Measurements from ENCODE around the gene PDE4D. TPM values are rescaled to one million over a fixed set of nuclear protein-coding genes. Genes with fewer than 3 reads are reported as not detected.

Gene PDE4D
- 10 to 100 TPM in 4 of 6 donors, 1 to 10 TPM in 2; 4.1 to 20.0 (median 12.9) TPM for polyA plus RNA-seq (ENCODE audit: low read depth in 6 of 6)

- Mint-ChIP-seq H3K27me3 (peaks cover 53 to 67% (median 65%) of the 10 kb centered on the region in 3 donors), H3K9me3 (peaks cover 0 to 4% (median 0%) of the 10 kb centered on the region in 7 donors), H3K27ac (peak within 1 kb of the TSS in 2 of 6 donors; percentile 3 to 83), H3K36me3 (peaks cover 0 to 16% of the 10 kb centered on the region in 2 donors), H3K4me1 (peaks cover 12 to 26% (median 14%) of the 10 kb centered on the region in 3 donors), H3K4me3 (peak within 1 kb of the TSS in 7 of 8 donors; percentile 44 to 82 (median 73))
- peak; percentile 6 for DNase-seq
- ATAC-seq (ENCODE audit: low read depth in 2 of 2) = peak; percentile 38 to 63
Measured at GRCh38 chr5:59893429-59894227, at the start of gene PDE4D. Gene PDE4D (minus strand): TSS chr5:59893726.

- no peaks in the 10 kb centered on the region for H3K27me3 Mint-ChIP-seq
- H3K36me3 Mint-ChIP-seq = peaks cover 5 to 8% of the 10 kb centered on the region in 2 donors
- H3K4me3 Mint-ChIP-seq = no peak overlapping the region
- no peak for DNase-seq
- H3K27ac Mint-ChIP-seq = no peak overlapping the region
- ATAC-seq (ENCODE audit: low read depth in 2 of 2) = no peak
- peaks cover 0 to 7% (median 4%) of the 10 kb centered on the region in 7 donors for H3K9me3 Mint-ChIP-seq
- no peaks in the 10 kb centered on the region for H3K4me1 Mint-ChIP-seq
Measured at GRCh38 chr5:59937633-59938032, 44.1 kb upstream of the PDE4D start.

DNA sequence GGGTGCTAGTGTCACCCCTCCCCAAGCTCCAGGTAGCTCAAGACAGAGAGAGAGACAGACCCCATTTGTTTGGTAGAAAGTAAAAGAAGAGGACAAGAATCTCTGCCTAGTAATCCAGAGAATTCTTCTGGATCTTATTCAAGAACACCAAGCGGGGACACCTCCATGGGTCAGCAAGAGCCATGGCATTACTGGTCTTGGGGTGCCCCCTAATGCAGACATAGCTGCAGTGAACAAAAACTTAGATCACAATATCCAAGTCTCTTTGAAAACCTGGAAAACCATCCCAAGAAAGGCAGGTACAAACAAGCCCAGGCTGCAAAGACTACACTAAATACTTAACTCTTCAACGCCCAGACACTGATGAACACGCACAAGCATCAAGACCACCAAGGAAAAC lies 29.9 kb upstream of the PDE4D start:
- ATAC-seq (ENCODE audit: low read depth in 2 of 2) (no peak), DNase-seq (no peak)
- Mint-ChIP-seq H3K4me1 (no peaks in the 10 kb centered on the region), H3K36me3 (peaks cover 0 to 7% of the 10 kb centered on the region in 2 donors), H3K27me3 (no peaks in the 10 kb centered on the region), H3K27ac (no peak overlapping the region), H3K4me3 (no peak overlapping the region), H3K9me3 (no peaks in the 10 kb centered on the region)

DNA sequence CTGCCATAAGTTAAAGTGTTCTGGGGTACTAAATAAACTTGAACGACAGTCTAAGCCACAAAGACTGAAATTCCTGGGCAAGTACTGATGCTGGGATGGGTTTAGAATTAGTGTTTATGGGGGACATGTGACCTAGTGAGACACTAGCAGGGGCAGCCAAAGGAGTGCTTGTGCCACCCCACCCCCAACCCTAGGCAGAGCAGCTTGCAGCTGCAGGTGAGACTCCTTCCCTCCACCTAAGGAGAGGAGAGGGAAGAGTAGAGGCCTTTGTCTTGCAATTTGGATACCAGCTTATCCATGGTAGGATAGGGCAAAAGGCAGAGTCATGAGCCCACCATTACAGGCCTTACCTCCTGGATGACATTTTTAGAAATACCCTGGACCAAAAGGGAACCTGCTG lies 28.7 kb upstream of the PDE4D start:
- Mint-ChIP-seq H3K4me3 (no peak overlapping the region), H3K27ac (no peak overlapping the region), H3K9me3 (no peaks in the 10 kb centered on the region), H3K27me3 (no peaks in the 10 kb centered on the region), H3K36me3 (peaks cover 0 to 7% of the 10 kb centered on the region in 2 donors), H3K4me1 (no peaks in the 10 kb centered on the region)
- no peak for DNase-seq
- no peak for ATAC-seq (ENCODE audit: low read depth in 2 of 2)

GRCh38 chr5:59921816-59922215 lies 28.3 kb upstream of the PDE4D start:
- DNase-seq = no peak
- ATAC-seq (ENCODE audit: low read depth in 2 of 2) = no peak
- Mint-ChIP-seq H3K36me3 (peaks cover 0 to 7% of the 10 kb centered on the region in 2 donors), H3K9me3 (no peaks in the 10 kb centered on the region), H3K27me3 (no peaks in the 10 kb centered on the region), H3K27ac (no peak overlapping the region), H3K4me3 (no peak overlapping the region), H3K4me1 (no peaks in the 10 kb centered on the region)

DNA sequence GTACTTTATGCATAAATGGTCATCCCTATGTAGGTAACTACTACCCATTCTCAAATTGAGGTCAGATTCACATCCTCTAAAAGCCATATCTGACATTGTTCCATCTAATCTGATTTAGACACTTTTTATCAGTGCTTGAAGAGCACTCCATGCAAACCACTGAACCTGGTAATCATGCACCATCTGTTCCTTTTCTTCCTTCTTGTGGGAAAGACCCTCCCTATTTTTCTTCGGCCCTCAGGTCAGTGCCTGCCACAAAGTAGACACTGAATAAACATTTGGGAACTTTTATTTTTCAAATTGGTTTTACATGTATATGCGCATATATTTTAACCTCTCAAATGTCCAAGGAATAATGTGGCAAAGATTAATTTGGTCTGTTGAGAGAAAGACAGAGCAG lies 26.0 kb upstream of the PDE4D start:
- H3K4me3 Mint-ChIP-seq = no peak overlapping the region
- no peak for DNase-seq
- peaks cover 0 to 3% (median 0%) of the 10 kb centered on the region in 7 donors for H3K9me3 Mint-ChIP-seq
- no peak overlapping the region for H3K27ac Mint-ChIP-seq
- no peaks in the 10 kb centered on the region for H3K27me3 Mint-ChIP-seq
- peaks cover 0 to 7% of the 10 kb centered on the region in 2 donors for H3K36me3 Mint-ChIP-seq
- H3K4me1 Mint-ChIP-seq = no peaks in the 10 kb centered on the region
- ATAC-seq (ENCODE audit: low read depth in 2 of 2) = no peak

GRCh38 chr5:59917121-59917520 lies 23.6 kb upstream of the PDE4D start:
- Mint-ChIP-seq H3K9me3 (peaks cover 0 to 5% (median 0%) of the 10 kb centered on the region in 7 donors), H3K27ac (no peak overlapping the region), H3K4me3 (no peak overlapping the region), H3K4me1 (no peaks in the 10 kb centered on the region), H3K36me3 (peaks cover 0 to 7% of the 10 kb centered on the region in 2 donors), H3K27me3 (no peaks in the 10 kb centered on the region)
- ATAC-seq (ENCODE audit: low read depth in 2 of 2) (no peak), DNase-seq (no peak)

GRCh38 chr5:59905188-59905587 lies 11.7 kb upstream of the PDE4D start:
- Mint-ChIP-seq H3K27me3 (peaks cover 0 to 8% (median 0%) of the 10 kb centered on the region in 3 donors), H3K27ac (no peak overlapping the region), H3K36me3 (no peaks in the 10 kb centered on the region), H3K9me3 (peaks cover 0 to 3% (median 0%) of the 10 kb centered on the region in 7 donors), H3K4me1 (no peaks in the 10 kb centered on the region), H3K4me3 (no peak overlapping the region)
- DNase-seq (no peak), ATAC-seq (ENCODE audit: low read depth in 2 of 2) (no peak)

DNA sequence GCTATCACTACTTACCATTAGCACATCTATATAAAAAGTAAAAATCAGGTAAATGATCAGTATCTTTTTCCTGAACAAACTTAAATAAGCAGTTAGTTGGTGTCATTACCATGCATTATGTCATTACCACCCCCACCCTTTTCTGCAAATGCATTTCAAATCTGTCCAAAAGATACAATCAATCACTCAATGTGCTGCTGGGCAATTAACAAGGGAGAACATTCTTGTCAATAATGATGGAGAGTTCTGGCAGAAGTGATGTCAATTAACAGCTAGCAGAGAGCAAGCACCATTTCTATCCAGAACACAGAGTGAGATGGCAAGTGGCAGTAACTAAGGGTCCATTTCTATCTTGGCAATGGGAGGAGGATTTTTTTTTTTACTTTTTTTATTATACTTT lies 3.5 kb upstream of the PDE4D start:
- Mint-ChIP-seq H3K36me3 (peaks cover 0 to 18% of the 10 kb centered on the region in 2 donors), H3K27me3 (peaks cover 41 to 71% (median 61%) of the 10 kb centered on the region in 3 donors), H3K27ac (no peak overlapping the region), H3K9me3 (peaks cover 0 to 4% (median 0%) of the 10 kb centered on the region in 7 donors), H3K4me1 (peaks cover 12 to 20% (median 14%) of the 10 kb centered on the region in 3 donors), H3K4me3 (no peak overlapping the region)
- no peak for ATAC-seq (ENCODE audit: low read depth in 2 of 2)
- no peak for DNase-seq

GRCh38 chr5:59891962-59892643 lies 1.4 kb downstream of the PDE4D start:
- H3K27me3 Mint-ChIP-seq = peaks cover 47 to 54% (median 53%) of the 10 kb centered on the region in 3 donors
- H3K9me3 Mint-ChIP-seq = peaks cover 0 to 4% (median 0%) of the 10 kb centered on the region in 7 donors
- H3K4me3 Mint-ChIP-seq = peak overlapping the region in 1 of 8 donors; percentile 22
- H3K4me1 Mint-ChIP-seq = peaks cover 14 to 26% (median 20%) of the 10 kb centered on the region in 3 donors
- DNase-seq = no peak
- ATAC-seq (ENCODE audit: low read depth in 2 of 2) = no peak
- H3K36me3 Mint-ChIP-seq = peaks cover 0 to 11% of the 10 kb centered on the region in 2 donors
- no peak overlapping the region for H3K27ac Mint-ChIP-seq

DNA sequence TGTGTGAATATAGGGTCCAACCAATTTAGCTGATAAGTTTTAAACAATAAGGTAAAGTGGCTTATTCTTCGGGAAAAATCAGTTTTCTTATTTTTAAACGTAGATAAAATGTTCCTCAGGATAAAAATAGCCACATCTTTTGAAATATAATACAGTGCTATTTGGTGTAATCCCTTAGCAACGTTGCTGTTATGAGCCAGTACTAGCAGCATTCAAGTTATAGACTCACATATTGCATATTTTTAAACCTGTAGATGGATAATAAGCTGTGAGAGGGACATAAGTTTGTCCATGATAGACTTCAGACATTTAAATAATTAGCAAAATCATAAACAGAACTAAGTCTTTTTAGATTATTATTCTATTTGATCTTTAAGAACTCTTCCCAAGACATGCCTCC lies 6.3 kb downstream of the PDE4D start:
- Mint-ChIP-seq H3K4me3 (no peak overlapping the region), H3K4me1 (peaks cover under 1 to 9% (median 8%) of the 10 kb centered on the region in 3 donors), H3K36me3 (peaks cover 0 to 8% of the 10 kb centered on the region in 2 donors), H3K27ac (no peak overlapping the region), H3K27me3 (peaks cover 19 to 22% (median 20%) of the 10 kb centered on the region in 3 donors), H3K9me3 (peaks cover 0 to 1% (median 0%) of the 10 kb centered on the region in 7 donors)
- ATAC-seq (ENCODE audit: low read depth in 2 of 2) (no peak), DNase-seq (no peak)

DNA sequence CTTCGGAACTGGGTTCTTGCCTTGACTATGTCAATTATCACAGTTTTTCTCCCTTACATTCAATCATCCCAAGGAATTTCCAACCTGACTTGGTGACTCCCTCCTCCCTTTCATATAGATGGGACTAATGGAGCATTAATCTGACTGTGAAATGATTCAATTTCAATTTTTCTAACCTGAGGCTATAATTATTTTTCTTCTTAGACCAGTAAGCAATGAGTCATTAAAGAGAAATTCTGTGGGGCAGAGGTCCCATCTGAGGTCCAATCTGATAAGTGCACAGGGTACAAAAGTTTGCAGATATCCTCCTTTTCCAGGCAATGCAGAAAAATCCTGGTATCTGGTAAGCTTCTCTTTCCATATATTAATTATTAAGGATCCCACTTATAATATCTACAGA lies 18.9 kb downstream of the PDE4D start:
- no peaks in the 10 kb centered on the region for H3K36me3 Mint-ChIP-seq

GRCh38 chr5:59873113-59873512 lies 20.4 kb downstream of the PDE4D start:
- Mint-ChIP-seq H3K27me3 (peaks cover 0 to 3% (median 0%) of the 10 kb centered on the region in 3 donors), H3K4me1 (no peaks in the 10 kb centered on the region), H3K9me3 (no peaks in the 10 kb centered on the region), H3K36me3 (no peaks in the 10 kb centered on the region), H3K27ac (no peak overlapping the region), H3K4me3 (no peak overlapping the region)
- no peak for DNase-seq
- no peak for ATAC-seq (ENCODE audit: low read depth in 2 of 2)

More for the DNA sequence above, 18.9 kb downstream of the PDE4D start:
- DNase-seq (no peak), ATAC-seq (ENCODE audit: low read depth in 2 of 2) (no peak)
- no peak overlapping the region for H3K27ac Mint-ChIP-seq
- no peaks in the 10 kb centered on the region for H3K9me3 Mint-ChIP-seq
- peaks cover 0 to 3% (median 0%) of the 10 kb centered on the region in 3 donors for H3K27me3 Mint-ChIP-seq
- H3K4me3 Mint-ChIP-seq = no peak overlapping the region
- no peaks in the 10 kb centered on the region for H3K4me1 Mint-ChIP-seq

All from naive B cell (primary cell).